ENCODE measurements around the gene SORCS2. TPM values are rescaled to one million over a fixed set of nuclear protein-coding genes. Genes with fewer than 3 reads are reported as not detected.

Gene SORCS2
- total and polyA plus RNA-seq, 2 of the 13 experiments (the other 11 are each of a cell fraction or from before 2014, with no cell fraction given): 0.82 to 1.0 TPM

DNA sequence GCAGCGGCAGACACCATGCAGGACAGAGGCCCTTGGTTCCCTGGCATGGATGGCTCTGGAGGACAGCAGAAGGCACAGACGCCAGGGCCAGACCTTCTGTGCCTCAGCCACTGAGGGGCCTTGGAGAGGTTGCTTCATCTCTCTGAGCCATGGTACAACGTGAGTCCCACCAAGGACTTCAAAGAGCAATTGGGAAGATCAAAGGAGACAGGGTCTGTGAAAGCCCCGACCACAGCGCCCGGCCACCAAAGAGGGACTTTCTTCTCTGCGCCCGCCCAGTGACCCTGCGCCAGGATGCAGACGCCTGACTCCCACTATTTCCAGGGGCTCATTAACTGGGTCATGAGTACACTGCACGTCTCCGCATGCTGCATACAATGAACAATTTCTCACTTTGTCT is 573.3 kb downstream of the SORCS2 start:
- in situ Hi-C loops (cut with HindIII; ENCODE audit: extremely low pct_ligation_motif_present, low pct_unique_long_range_greater_than_20kb): loop anchor here (5.0 kb wide), 1 partner anchor 37 kb away; no protein-coding TSS in a partner anchor
- Histone ChIP-seq H3K4me3 (replicated peaks in 1 of 3; ENCODE audit: insufficient read depth in 1 of 3, low read depth in 2 of 3, low read length in 3 of 3) (peak overlapping the region in 1 of 3 experiments; percentile 22; a peak in 1 of 6 replicates), H3K4me1 (ENCODE audit: insufficient read depth, low read length) (peaks cover 71% of the 10 kb centered on the region), H2AFZ (ENCODE audit: low read length) (no peak overlapping the region), H3K9ac (ENCODE audit: insufficient read depth, low read depth, low read length) (peak overlapping the region; percentile 50), H3K27me3 (ENCODE audit: control insufficient read depth in 1 of 2, insufficient read depth in 2 of 2, low read length in 2 of 2) (no peaks in the 10 kb centered on the region), H3K79me2 (ENCODE audit: insufficient read depth, low read length) (no peaks in the 10 kb centered on the region), H3K36me3 (replicated peaks in 1 of 2; ENCODE audit: control insufficient read depth in 1 of 2, insufficient read depth in 2 of 2, low read length in 2 of 2) (peaks cover 3 to 4% of the 10 kb centered on the region in 2 experiments; a peak in 2 of 5 replicates), H3K4me2 (ENCODE audit: low read depth, low read length) (peak overlapping the region; percentile 45), H4K20me1 (ENCODE audit: insufficient read depth, low read length) (no peaks in the 10 kb centered on the region), H3K9me3 (ENCODE audit: low read length) (no peaks in the 10 kb centered on the region), H3K27ac (ENCODE audit: extremely low read length, insufficient read depth, low read length) (peak overlapping the region; percentile 60)
- WGBS (ENCODE audit: low lambda C conversion rate): 70% methylated on average over 2 of the region's 12 CpGs
- peak; percentile 33 for ATAC-seq
- peak; percentile 85 for DNase-seq (ENCODE audit: low spot score)
- intact Hi-C loops (cut with micrococcal nuclease; ENCODE audit: unreplicated experiment): loop anchor here (1.0 kb wide), 1 partner anchor 37 kb away; no protein-coding TSS in a partner anchor
- POLR2A ChIA-PET: no interaction called here
- FAIRE-seq: peak; percentile 12
- BruUV-seq (replicated peaks): no TSS peak
- CTCF ChIA-PET (ENCODE audit: low intra/inter-chr PET ratio, low total read pairs): no interaction called here
- TF ChIP-seq, protein P1, sequence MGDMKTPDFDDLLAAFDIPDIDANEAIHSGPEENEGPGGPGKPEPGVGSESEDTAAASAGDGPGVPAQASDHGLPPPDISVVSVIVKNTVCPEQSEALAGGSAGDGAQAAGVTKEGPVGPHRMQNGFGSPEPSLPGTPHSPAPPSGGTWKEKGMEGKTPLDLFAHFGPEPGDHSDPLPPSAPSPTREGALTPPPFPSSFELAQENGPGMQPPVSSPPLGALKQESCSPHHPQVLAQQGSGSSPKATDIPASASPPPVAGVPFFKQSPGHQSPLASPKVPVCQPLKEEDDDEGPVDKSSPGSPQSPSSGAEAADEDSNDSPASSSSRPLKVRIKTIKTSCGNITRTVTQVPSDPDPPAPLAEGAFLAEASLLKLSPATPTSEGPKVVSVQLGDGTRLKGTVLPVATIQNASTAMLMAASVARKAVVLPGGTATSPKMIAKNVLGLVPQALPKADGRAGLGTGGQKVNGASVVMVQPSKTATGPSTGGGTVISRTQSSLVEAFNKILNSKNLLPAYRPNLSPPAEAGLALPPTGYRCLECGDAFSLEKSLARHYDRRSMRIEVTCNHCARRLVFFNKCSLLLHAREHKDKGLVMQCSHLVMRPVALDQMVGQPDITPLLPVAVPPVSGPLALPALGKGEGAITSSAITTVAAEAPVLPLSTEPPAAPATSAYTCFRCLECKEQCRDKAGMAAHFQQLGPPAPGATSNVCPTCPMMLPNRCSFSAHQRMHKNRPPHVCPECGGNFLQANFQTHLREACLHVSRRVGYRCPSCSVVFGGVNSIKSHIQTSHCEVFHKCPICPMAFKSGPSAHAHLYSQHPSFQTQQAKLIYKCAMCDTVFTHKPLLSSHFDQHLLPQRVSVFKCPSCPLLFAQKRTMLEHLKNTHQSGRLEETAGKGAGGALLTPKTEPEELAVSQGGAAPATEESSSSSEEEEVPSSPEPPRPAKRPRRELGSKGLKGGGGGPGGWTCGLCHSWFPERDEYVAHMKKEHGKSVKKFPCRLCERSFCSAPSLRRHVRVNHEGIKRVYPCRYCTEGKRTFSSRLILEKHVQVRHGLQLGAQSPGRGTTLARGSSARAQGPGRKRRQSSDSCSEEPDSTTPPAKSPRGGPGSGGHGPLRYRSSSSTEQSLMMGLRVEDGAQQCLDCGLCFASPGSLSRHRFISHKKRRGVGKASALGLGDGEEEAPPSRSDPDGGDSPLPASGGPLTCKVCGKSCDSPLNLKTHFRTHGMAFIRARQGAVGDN (CRISPR knock-in tag; IDR thresholded peaks at IDR 0.05): peak; percentile 32; the same call in 1 of the 2 replicates
- TF ChIP-seq KDM5B (CRISPR knock-in tag; IDR thresholded peaks at IDR 0.05; ENCODE audit: borderline replicate concordance) (0 out of 2 replicates have a peak, but pooled peaks have one; percentile 22), ZNF317 (CRISPR knock-in tag; IDR thresholded peaks at IDR 0.05) (peak; percentile 95), GABPB1 (CRISPR knock-in tag; IDR thresholded peaks at IDR 0.05) (no peak), NR2F2 (IDR thresholded peaks at IDR 0.05; ENCODE audit: borderline replicate concordance, low read depth) (peak; percentile 64; the same call in 1 of the 2 replicates), ZSCAN21 (CRISPR knock-in tag; IDR thresholded peaks at IDR 0.05; ENCODE audit: borderline replicate concordance) (no peak), CEBPG (CRISPR knock-in tag; IDR thresholded peaks at IDR 0.05) (peak; percentile 67), TCF7L2 (IDR thresholded peaks at IDR 0.05; ENCODE audit: low read depth, low read length) (peak; percentile 63; the same call in 1 of the 2 replicates)
- TF ChIP-seq, protein P2, sequence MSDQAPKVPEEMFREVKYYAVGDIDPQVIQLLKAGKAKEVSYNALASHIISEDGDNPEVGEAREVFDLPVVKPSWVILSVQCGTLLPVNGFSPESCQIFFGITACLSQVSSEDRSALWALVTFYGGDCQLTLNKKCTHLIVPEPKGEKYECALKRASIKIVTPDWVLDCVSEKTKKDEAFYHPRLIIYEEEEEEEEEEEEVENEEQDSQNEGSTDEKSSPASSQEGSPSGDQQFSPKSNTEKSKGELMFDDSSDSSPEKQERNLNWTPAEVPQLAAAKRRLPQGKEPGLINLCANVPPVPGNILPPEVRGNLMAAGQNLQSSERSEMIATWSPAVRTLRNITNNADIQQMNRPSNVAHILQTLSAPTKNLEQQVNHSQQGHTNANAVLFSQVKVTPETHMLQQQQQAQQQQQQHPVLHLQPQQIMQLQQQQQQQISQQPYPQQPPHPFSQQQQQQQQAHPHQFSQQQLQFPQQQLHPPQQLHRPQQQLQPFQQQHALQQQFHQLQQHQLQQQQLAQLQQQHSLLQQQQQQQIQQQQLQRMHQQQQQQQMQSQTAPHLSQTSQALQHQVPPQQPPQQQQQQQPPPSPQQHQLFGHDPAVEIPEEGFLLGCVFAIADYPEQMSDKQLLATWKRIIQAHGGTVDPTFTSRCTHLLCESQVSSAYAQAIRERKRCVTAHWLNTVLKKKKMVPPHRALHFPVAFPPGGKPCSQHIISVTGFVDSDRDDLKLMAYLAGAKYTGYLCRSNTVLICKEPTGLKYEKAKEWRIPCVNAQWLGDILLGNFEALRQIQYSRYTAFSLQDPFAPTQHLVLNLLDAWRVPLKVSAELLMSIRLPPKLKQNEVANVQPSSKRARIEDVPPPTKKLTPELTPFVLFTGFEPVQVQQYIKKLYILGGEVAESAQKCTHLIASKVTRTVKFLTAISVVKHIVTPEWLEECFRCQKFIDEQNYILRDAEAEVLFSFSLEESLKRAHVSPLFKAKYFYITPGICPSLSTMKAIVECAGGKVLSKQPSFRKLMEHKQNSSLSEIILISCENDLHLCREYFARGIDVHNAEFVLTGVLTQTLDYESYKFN (CRISPR knock-in tag; conservative IDR thresholded peaks at IDR 0.05): peak; percentile 45; the same call in 1 of the 2 replicates
- TF ChIP-seq, protein P3, sequence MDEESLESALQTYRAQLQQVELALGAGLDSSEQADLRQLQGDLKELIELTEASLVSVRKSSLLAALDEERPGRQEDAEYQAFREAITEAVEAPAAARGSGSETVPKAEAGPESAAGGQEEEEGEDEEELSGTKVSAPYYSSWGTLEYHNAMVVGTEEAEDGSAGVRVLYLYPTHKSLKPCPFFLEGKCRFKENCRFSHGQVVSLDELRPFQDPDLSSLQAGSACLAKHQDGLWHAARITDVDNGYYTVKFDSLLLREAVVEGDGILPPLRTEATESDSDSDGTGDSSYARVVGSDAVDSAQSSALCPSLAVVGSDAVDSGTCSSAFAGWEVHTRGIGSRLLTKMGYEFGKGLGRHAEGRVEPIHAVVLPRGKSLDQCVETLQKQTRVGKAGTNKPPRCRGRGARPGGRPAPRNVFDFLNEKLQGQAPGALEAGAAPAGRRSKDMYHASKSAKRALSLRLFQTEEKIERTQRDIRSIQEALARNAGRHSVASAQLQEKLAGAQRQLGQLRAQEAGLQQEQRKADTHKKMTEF (CRISPR knock-in tag; IDR thresholded peaks at IDR 0.05): no peak
- TF ChIP-seq, protein P4, sequence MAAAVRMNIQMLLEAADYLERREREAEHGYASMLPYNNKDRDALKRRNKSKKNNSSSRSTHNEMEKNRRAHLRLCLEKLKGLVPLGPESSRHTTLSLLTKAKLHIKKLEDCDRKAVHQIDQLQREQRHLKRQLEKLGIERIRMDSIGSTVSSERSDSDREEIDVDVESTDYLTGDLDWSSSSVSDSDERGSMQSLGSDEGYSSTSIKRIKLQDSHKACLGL (CRISPR knock-in tag; IDR thresholded peaks at IDR 0.05): no peak
